GM10847 (cell line): ENCODE data around the gene MCTP1.

Source experiments
- POLR2A ChIP-seq: IDR thresholded peaks from 2 replicates; pipeline ENCODE4 v1.6.1; 2011; ENCODE audit not compliant: insufficient read length; ENCODE audit errors: extremely low read depth

Gene MCTP1

GRCh38 chr5:95063492-95063891 is 221.4 kb downstream of the MCTP1 start:
- no peak for TF ChIP-seq POLR2A

GRCh38 chr5:95060098-95060497 is 224.8 kb downstream of the MCTP1 start:
- no peak for TF ChIP-seq POLR2A

- TF ChIP-seq POLR2A: no peak
These were observed 225.3 kb downstream of the MCTP1 start for GRCh38 chr5:95059636-95060035.

GRCh38 chr5:95057615-95058014 is 227.3 kb downstream of the MCTP1 start:
- TF ChIP-seq POLR2A: no peak

GRCh38 chr5:95053253-95053652 is 231.6 kb downstream of the MCTP1 start:
- no peak for TF ChIP-seq POLR2A

- no peak for TF ChIP-seq POLR2A
These were observed 234.2 kb downstream of the MCTP1 start for GRCh38 chr5:95050708-95051107.

GRCh38 chr5:95048628-95049027 is 236.3 kb downstream of the MCTP1 start:
- TF ChIP-seq POLR2A: no peak

GRCh38 chr5:95045181-95045965 is 239.5 kb downstream of the MCTP1 start:
- TF ChIP-seq POLR2A: no peak

GRCh38 chr5:95044096-95044495 is 240.8 kb downstream of the MCTP1 start:
- TF ChIP-seq POLR2A: no peak

GRCh38 chr5:95043648-95044047 is 241.2 kb downstream of the MCTP1 start:
- TF ChIP-seq POLR2A: no peak

GRCh38 chr5:95043234-95043633 is 241.7 kb downstream of the MCTP1 start:
- TF ChIP-seq POLR2A: no peak

GRCh38 chr5:95042037-95042436 is 242.9 kb downstream of the MCTP1 start:
- no peak for TF ChIP-seq POLR2A

GRCh38 chr5:95035891-95036685 is 248.8 kb downstream of the MCTP1 start:
- TF ChIP-seq POLR2A: no peak

GRCh38 chr5:95032801-95033200 is 252.1 kb downstream of the MCTP1 start:
- TF ChIP-seq POLR2A: no peak

GRCh38 chr5:95029569-95030366 is 255.1 kb downstream of the MCTP1 start:
- TF ChIP-seq POLR2A: no peak

GRCh38 chr5:95027775-95028174 is 257.1 kb downstream of the MCTP1 start:
- TF ChIP-seq POLR2A: no peak

GRCh38 chr5:95027151-95027721 is 257.7 kb downstream of the MCTP1 start:
- TF ChIP-seq POLR2A: no peak
